Spleen (tissue), 13 donors: Measurements from ENCODE around the gene ABO. TPM values are rescaled to one million over a fixed set of nuclear protein-coding genes. Genes with fewer than 3 reads are reported as not detected.

Source experiments
- DNase-seq: peaks from one replicate; pipeline ENCODE4 v3.0.0-alpha.2; 2020
- H3K27ac ChIP-seq, 8 donors: fragments of 200-600 bp; sonication (generic) in 7 of 8; 1 replicate in 4 of 8; 2 replicates in 4 of 8; pipeline versions ENCODE4 v1.5.0 to v1.8.0; 2016 to 2021; ENCODE audit warnings: inconsistent platforms in 4 of 8, mild to moderate bottlenecking in 4 of 8, moderate library complexity in 1 of 8
- H3K27me3 ChIP-seq, 7 donors: fragments of 200-600 bp; sonication (generic) in 6 of 7; replicated peaks in 1 of 7; 1 replicate in 4 of 7; 2 replicates in 3 of 7; pipeline versions ENCODE4 v1.5.0 to v1.8.0; 2016 to 2021; ENCODE audit warnings: inconsistent platforms in 3 of 7, mild to moderate bottlenecking in 1 of 7
- H3K36me3 ChIP-seq, 6 donors: fragments of 200-600 bp; sonication (generic) in 5 of 6; 1 replicate in 4 of 6; 2 replicates in 2 of 6; pipeline versions ENCODE4 v1.5.0 to v1.8.0; 2016 to 2021; ENCODE audit warnings: inconsistent platforms in 2 of 6
- H3K4me1 ChIP-seq, 6 donors: fragments of 200-600 bp; sonication (generic) in 5 of 6; 1 replicate in 3 of 6; 2 replicates in 3 of 6; pipeline versions ENCODE4 v1.5.0 to v1.8.0; 2016 to 2021; ENCODE audit warnings: inconsistent platforms in 3 of 6
- H3K4me3 ChIP-seq, 8 donors: fragments of 200-600 bp; sonication (generic) in 7 of 8; 1 replicate in 4 of 8; 2 replicates in 4 of 8; pipeline versions ENCODE4 v1.5.0 to v1.8.0; 2016 to 2021; ENCODE audit warnings: inconsistent platforms in 4 of 8, mild to moderate bottlenecking in 4 of 8, moderate library complexity in 2 of 8
- H3K9me3 ChIP-seq, 8 donors: fragments of 200-600 bp; sonication (generic) in 7 of 8; 1 replicate in 4 of 8; 2 replicates in 4 of 8; pipeline versions ENCODE4 v1.5.0 to v1.8.0; 2016 to 2021; ENCODE audit warnings: inconsistent platforms in 4 of 8
- CTCF ChIP-seq, 11 experiments: fragments of 200-600 bp in 7 of 11; fragments of 450-650 bp in 4 of 11; sonication (generic) in 4 of 11; IDR thresholded peaks in 8 of 11; conservative IDR thresholded peaks in 3 of 11; 1 replicate in 7 of 11; 2 replicates in 4 of 11; pipeline versions ENCODE4 v1.4.0 to v1.8.0; 2016 to 2021; ENCODE audit warnings: antibody characterized with exemption in 11 of 11, inconsistent platforms in 4 of 11, mild to moderate bottlenecking in 1 of 11
- POLR2A ChIP-seq, 3 donors: fragments of 450-650 bp; IDR thresholded peaks; one replicate each; pipeline ENCODE4 v1.5.1; 2017; ENCODE audit warnings: antibody characterized with exemption in 3 of 3, mild to moderate bottlenecking in 1 of 3
- POLR2AphosphoS5 ChIP-seq, 3 donors: sonication (generic); formaldehyde crosslinking; IDR thresholded peaks; one replicate each; pipeline ENCODE4 v1.5.1; 2017; ENCODE audit warnings: antibody characterized with exemption in 3 of 3
- WGBS, 5 donors: extraction: QIAGEN DNeasy Blood & Tissue Kit in 3 of 5; methylation state at CpG; one replicate each; pipeline versions ENCODE4 v1.1.5 to v1.1.7; 2013 to 2018; 5-methylcytosine and 5-hydroxymethylcytosine counted together
- intact Hi-C: fragments of 100-400 bp; cut with DNase I; formaldehyde crosslinking; loops from one replicate; pipeline ENCODE4 v1.15.0; 2023; ENCODE audit warnings: low total_unique reads
- long read RNA-seq, 2 donors: transcript quantifications; one replicate each; lab custom pipeline, GENCODE V29; 2026
- polyA plus RNA-seq, 3 donors: library from polyadenylated mRNA; stranded (reverse); fragments of 200-250 nt; gene quantifications; one replicate each; pipeline ENCODE4 v1.2.1, GENCODE V29; 2013
- total RNA-seq, 7 donors: library from RNA; depleted of rRNA in 3 of 7; stranded (reverse); fragments of >200 nt in 3 of 7; fragmentation: NEBNext Ultra II Directional in 4 of 7; extraction: Animal tissue kit (Norgen Biotek cat#: 25700) in 4 of 7; gene quantifications; one replicate each; pipeline versions ENCODE4 v1.1.0 to v1.2.1, GENCODE V29; 2016 to 2021
- donor health status: healthy with polysubstance abuse.
- donor health status: DM: no; HTN: no; CAD: no; lungs with moderate emphysema.
- donor health status: DM: no; HTN: no; CAD: no.
- donor health status: Bipolar disorder and iron deficiency.
- donor health status: healthy.
- donor health status: DM: no; HTN: no; CAD: no.
- donor health status: DM: yes; HTN: yes; CAD: no.

Gene ABO
- 1 to 10 TPM; 1.1 to 5.8 (median 2.7) TPM for total RNA-seq
- polyA plus RNA-seq = under 1 TPM; 0.26 to 0.96 (median 0.64) TPM
- long read RNA-seq, donor 1 = 0 reads
- long read RNA-seq, donor 2 = 0 reads

DNA sequence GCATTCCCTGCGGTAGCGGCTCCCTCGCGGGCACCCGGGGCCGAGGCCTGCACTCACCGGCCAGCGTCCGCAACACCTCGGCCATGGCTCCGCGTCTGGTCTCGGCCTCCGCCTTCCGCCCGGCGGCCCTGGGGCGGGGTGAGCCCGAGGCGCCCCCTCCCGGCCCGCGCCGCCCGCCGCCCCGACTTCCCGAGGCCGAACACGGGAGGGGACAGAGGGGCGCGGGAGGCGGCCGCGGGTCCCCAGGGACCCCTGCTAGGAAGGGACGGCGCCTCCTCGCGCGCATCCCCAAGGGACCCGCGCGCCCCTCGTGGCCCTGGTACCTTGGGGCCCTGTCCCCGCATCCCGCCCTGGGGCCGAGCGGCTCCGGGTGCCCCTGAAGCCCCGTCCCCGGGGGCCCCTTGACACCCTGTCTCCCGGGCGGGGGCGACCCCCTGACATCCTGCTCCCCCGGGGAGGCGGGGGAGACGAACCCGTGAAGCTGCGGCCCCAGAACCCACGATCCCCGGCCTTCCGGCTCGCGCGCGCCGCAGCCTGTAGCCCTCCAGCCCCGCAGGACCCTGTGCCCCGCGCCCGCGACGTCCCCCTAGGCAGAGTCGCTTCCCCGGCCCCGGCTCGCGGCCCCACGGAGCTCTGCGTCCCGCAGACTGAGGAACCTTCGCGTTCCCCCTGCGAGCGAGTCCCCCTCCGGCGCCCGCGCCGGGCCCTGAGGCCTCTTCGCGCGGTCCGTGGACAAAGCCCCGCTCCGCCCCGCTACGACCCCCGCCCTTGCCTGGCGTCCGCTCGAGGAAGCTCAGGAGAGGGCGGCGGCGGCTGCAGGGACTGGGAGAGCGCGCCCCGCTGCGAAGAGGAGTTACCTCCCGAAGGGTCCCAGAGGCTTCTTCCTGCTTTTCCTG is at the start of gene ABO:
Gene ABO, minus strand, starts transcription at position 97 of the 896 bp plus-strand sequence.
- peak within 1 kb of the TSS in 7 of 8 donors; percentile 27 to 65 (median 37) for H3K4me3 ChIP-seq

DNA sequence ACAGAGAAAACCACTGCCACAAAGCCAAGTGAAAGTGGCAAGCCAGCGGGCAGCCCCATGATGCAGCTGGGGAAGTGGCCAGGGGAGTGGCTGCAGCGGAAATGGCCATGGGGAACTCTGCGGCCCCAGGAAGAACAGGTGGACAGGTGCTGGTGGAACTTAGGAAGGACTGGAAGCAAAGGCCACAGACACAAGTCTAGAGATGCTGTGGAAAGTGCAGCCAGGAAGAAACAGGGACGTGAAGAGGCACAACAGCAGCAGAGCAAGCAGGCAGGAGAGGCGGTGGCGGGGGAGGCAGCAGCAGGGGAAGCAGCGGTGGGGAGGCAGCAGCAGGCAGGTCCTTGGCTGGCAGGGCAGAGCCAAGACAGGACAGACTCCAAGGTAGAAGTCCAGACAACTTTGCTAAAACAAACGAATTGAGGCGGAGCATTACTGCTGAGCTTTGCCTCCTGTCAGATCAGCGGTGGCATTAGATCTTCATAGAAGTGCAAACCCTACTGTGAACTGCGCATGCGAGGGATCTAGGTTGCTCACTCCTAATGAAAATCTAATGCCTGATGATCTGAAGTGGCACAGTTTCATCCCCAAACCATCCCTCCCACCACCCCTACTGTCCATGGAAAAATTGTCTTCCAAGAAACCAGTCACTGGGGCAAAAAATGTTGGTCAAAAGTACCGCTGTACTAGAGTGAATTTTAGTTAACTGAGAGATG is 49.1 kb upstream of the ABO start:
- H3K27me3 ChIP-seq = no peaks in the 10 kb centered on the region
- WGBS, 5 donors = 82 to 91% (median 84%) methylated on average over 13 of the region's 13 CpGs
- no peaks in the 10 kb centered on the region for H3K36me3 ChIP-seq
- TF ChIP-seq POLR2AphosphoS5 (IDR thresholded peaks at IDR 0.05) (no peak), POLR2A (IDR thresholded peaks at IDR 0.05) (no peak), CTCF (IDR thresholded peaks at IDR 0.05 in 8 of 11, conservative IDR thresholded peaks at IDR 0.05 in 3 of 11) (no peak)
- no peak overlapping the region for H3K4me3 ChIP-seq
- intact Hi-C loops = no loop called here
- H3K27ac ChIP-seq = no peak overlapping the region
- no peaks in the 10 kb centered on the region for H3K9me3 ChIP-seq
- DNase-seq = peak; percentile 44
- peaks cover 0 to under 1% (median 0%) of the 10 kb centered on the region in 6 donors for H3K4me1 ChIP-seq

More for the DNA sequence above, at the start of gene ABO:
- H3K27ac ChIP-seq = peak within 1 kb of the TSS in 4 of 8 donors; percentile 21 to 49 (median 35)
- H3K27me3 ChIP-seq = peaks cover 0 to 58% (median 31%) of the 10 kb centered on the region in 7 donors
- peaks cover 0 to 17% (median 7%) of the 10 kb centered on the region in 8 donors for H3K9me3 ChIP-seq
- WGBS, 5 donors = 1 to 4% (median 2%) methylated on average over 24 to 110 of the region's 110 CpGs
- DNase-seq = no peak
- H3K4me1 ChIP-seq = peaks cover 0 to 19% (median 11%) of the 10 kb centered on the region in 6 donors
- TF ChIP-seq POLR2AphosphoS5 (IDR thresholded peaks at IDR 0.05) (no peak), POLR2A (IDR thresholded peaks at IDR 0.05) (no peak), CTCF (IDR thresholded peaks at IDR 0.05 in 8 of 11, conservative IDR thresholded peaks at IDR 0.05 in 3 of 11) (peak in 3 of 11 experiments; percentile 28 to 42 (median 33))
- intact Hi-C loops = no loop called here
- no peaks in the 10 kb centered on the region for H3K36me3 ChIP-seq

GRCh38 chr9:133323211-133323610 is 48.2 kb upstream of the ABO start:
- Histone ChIP-seq H3K4me1 (no peaks in the 10 kb centered on the region), H3K27ac (no peak overlapping the region), H3K27me3 (no peaks in the 10 kb centered on the region), H3K36me3 (no peaks in the 10 kb centered on the region), H3K9me3 (no peaks in the 10 kb centered on the region), H3K4me3 (no peak overlapping the region)
- peak; percentile 6 for DNase-seq
- intact Hi-C loops = no loop called here
- TF ChIP-seq POLR2A (IDR thresholded peaks at IDR 0.05) = no peak
- 77 to 91% (median 82%) methylated on average over 9 to 10 of the region's 10 CpGs for WGBS, 5 donors

- Histone ChIP-seq H3K27me3 (no peaks in the 10 kb centered on the region), H3K36me3 (no peaks in the 10 kb centered on the region), H3K4me3 (no peak overlapping the region), H3K27ac (no peak overlapping the region), H3K4me1 (no peaks in the 10 kb centered on the region), H3K9me3 (no peaks in the 10 kb centered on the region)
- DNase-seq = peak; percentile 39
- intact Hi-C loops = no loop called here
- 64 to 78% (median 65%) methylated on average over 11 to 14 of the region's 14 CpGs for WGBS, 5 donors
- TF ChIP-seq CTCF (IDR thresholded peaks at IDR 0.05 in 8 of 11, conservative IDR thresholded peaks at IDR 0.05 in 3 of 11) (no peak), POLR2A (IDR thresholded peaks at IDR 0.05) (no peak), POLR2AphosphoS5 (IDR thresholded peaks at IDR 0.05) (no peak)
Measured at GRCh38 chr9:133322701-133323100, 47.7 kb upstream of the ABO start.
